Activated CD8-positive, alpha-beta memory T cell treated with anti-CD3 and anti-CD28 coated beads for 36 hours (primary cell): Measurements from ENCODE around the gene NELFCD. TPM values are rescaled to one million over a fixed set of nuclear protein-coding genes. Genes with fewer than 3 reads are reported as not detected.

Source experiments
- CTCF ChIA-PET: fragments of 350-600 bp; sonication (Branson Sonifier 250); formaldehyde crosslinking; loops from one replicate; lab custom pipeline; 2021; ENCODE audit warnings: antibody characterized with exemption; lab: Charles Lee
- POLR2A ChIA-PET: fragments of 350-600 bp; sonication (Branson Sonifier 250); formaldehyde crosslinking; loops from one replicate; lab custom pipeline; 2021; ENCODE audit warnings: antibody characterized with exemption; lab: Charles Lee
- total RNA-seq, 2 experiments: library from RNA; stranded (reverse); gene quantifications; one replicate each; pipeline ENCODE4 v1.2.3, GENCODE V29; 2021

NELFCD gene
- total RNA-seq, 2 experiments from 2014 or later: 94.5 to 103 TPM

GRCh38 chr20:59015812-59016711, 35.0 kb downstream of the NELFCD start:
- CTCF ChIA-PET: no interaction called here
- POLR2A ChIA-PET: no interaction called here

GRCh38 chr20:59016795-59017492, 35.9 kb downstream of the NELFCD start:
- ChIA-PET CTCF (no interaction called here), POLR2A (no interaction called here)

GRCh38 chr20:59017493-59018231, 36.6 kb downstream of the NELFCD start:
- ChIA-PET POLR2A (interaction anchor here (0.5 kb wide), 1 partner anchor 150 kb away, joined by 5 read pairs; no protein-coding TSS in a partner anchor), CTCF (no interaction called here)

DNA sequence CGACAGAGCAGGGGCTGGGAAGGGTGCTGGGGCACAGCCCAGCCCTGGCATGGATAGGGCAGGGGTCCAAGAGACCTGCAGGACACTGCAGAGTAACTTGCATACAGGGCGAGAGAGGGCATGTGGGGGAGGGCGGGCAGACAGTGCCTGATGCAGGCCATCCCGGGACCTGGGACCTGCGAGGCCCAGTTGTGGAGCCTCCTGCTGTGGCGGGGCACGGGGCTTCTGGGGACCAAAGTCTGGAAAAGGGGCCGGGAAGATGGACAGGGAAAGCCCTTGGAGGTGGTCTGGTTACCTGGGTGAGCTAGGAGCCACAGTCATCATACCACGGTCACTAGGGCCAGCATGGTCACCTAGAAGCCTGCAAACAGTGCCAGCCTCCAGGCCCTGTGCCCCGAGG, 37.8 kb downstream of the NELFCD start:
- ChIA-PET POLR2A (interaction anchor here (1.0 kb wide), 1 partner anchor 13 kb away, joined by 3 read pairs; the partner anchor contains the start of gene ATP5F1E), CTCF (no interaction called here)

- POLR2A ChIA-PET: interaction anchor here (1.0 kb wide), 1 partner anchor 12 kb away, joined by 3 read pairs; the partner anchor contains the start of gene ATP5F1E
- CTCF ChIA-PET: no interaction called here
These were observed 38.2 kb downstream of the NELFCD start, which contains the start of gene TUBB1 for GRCh38 chr20:59019217-59019616. TSS of gene TUBB1 (plus strand) at chr20:59019429. CDS start at chr20:59019523, 94 bp downstream.

DNA sequence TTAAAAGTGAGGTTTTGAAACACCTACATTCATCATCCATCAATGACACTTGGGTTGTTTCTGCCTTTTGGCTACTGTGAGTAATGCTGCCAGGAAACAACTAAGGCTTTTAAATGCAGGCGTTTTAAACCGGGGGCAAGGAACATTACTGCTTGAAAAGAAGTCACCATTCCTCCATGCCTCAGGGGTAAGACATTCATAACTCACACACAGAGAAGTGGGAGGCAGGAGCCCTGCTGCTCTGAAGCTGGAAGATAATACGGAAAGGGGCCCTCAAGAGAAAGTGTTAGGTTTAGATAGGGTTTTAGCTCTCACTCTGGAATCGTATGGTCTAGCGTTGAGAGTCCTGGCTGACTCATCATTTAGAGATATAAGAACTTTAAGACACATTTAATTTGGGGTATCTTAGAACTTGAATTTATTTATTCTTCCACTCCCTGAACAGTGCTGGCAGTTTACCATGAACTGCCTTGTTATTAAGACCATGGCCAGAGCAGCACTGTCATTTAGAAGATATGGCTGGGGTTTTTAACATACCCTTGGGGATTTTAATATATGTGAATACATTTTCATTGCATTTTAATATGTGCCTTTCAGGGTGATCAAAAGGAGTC, 40.0 kb downstream of the NELFCD start:
- POLR2A ChIA-PET: no interaction called here
- CTCF ChIA-PET: no interaction called here

DNA sequence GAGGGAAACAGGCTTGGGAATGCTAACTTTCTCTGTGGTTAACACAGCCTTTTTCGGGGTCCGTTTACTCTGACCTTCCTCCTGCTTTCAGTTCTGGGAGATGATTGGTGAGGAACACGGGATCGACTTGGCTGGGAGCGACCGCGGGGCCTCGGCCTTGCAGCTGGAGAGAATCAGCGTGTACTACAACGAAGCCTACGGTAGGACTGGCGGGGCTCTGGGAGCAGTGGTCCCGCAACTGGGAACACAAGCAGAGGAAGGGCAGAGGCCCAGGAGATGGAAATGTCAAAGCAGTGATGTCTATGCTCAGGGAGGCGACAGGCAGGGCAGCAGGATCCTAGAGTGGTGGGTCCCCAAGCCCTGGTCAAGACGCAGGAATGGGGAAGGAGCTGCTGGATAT, 41.7 kb downstream of the NELFCD start:
- CTCF ChIA-PET: interaction anchor here (0.7 kb wide), 1 partner anchor 437 kb away, joined by 3 read pairs; no protein-coding TSS in a partner anchor
- POLR2A ChIA-PET: no interaction called here

- ChIA-PET POLR2A (no interaction called here), CTCF (no interaction called here)
These were observed 42.6 kb downstream of the NELFCD start for GRCh38 chr20:59023616-59024015.

GRCh38 chr20:59024111-59024530, 43.1 kb downstream of the NELFCD start:
- POLR2A ChIA-PET: no interaction called here
- CTCF ChIA-PET: no interaction called here

GRCh38 chr20:59025086-59025485, 44.0 kb downstream of the NELFCD start:
- ChIA-PET POLR2A (no interaction called here), CTCF (no interaction called here)

DNA sequence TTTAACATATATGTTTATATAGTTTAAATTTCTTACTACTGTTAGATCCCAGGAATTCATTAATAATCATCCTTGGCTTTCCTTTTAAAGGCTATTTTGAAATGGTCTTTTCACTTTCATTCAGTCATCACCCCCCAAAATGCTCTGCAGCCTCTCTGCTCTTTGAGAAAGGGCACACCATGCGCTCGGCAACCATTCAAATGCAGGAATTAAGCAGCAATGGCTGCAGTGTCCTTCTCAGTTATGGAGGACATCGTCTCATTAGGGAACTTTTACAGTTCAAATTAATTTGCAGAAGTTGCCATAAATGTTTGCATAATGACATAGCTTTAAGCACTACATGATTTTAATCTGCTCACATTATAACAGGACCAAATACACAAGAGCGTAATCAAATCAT, 44.5 kb downstream of the NELFCD start:
- ChIA-PET POLR2A (no interaction called here), CTCF (no interaction called here)

GRCh38 chr20:59026904-59027740, 46.1 kb downstream of the NELFCD start:
- CTCF ChIA-PET: interaction anchor here (1.0 kb wide), 1 partner anchor 45 kb away, joined by 3 read pairs; no protein-coding TSS in a partner anchor

DNA sequence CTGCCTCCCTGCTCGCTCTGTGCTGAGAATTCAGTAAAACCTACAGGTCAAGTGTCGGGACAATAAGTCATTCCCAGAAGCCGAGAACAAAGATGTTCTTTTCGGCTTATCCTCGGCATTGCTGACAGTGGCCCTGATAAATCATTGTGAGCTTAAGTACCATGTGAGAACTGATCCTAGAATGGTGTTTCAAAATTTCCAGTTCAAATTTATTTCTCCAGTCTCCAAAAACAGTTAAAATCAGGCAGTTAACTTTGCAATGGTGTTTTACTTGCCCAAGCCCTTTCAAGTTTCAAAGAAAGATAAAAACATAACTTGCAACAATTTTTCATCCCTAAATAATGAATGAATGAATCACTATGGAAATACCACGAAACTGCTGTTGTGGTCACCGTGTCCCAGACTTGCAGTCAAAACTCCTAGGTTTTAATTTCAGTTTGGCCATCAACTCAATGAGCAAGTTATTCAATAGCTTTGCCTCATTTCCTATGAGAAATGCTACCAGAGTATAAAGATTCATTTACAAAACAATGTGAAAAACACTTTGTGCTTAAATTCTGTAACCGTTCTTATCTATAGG, 46.8 kb downstream of the NELFCD start:
- ChIA-PET POLR2A (no interaction called here), CTCF (no interaction called here)

More at GRCh38 chr20:59026904-59027740, 46.1 kb downstream of the NELFCD start:
- POLR2A ChIA-PET: no interaction called here

DNA sequence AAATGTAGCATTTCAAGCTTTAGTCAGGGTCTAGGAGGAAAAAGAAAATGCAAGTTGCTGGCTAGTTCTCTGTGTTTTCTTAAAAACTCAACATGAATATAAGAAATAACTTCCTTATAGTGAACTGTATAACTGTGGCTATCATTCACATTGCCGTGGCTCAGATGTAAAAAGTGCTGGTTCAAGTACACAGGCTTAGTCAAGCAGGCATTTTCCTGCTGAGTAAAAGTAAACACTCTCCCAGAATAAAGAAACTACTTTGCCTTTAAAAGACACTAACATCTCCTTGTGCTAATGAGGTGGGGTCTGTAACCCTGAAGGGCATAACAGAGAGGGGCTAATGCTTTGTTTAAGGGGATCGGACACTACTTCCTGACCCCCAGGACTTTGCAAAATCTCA, 47.8 kb downstream of the NELFCD start:
- ChIA-PET CTCF (no interaction called here), POLR2A (interaction anchor here (0.6 kb wide), 1 partner anchor 158 kb away, joined by 7 read pairs; no protein-coding TSS in a partner anchor)

DNA sequence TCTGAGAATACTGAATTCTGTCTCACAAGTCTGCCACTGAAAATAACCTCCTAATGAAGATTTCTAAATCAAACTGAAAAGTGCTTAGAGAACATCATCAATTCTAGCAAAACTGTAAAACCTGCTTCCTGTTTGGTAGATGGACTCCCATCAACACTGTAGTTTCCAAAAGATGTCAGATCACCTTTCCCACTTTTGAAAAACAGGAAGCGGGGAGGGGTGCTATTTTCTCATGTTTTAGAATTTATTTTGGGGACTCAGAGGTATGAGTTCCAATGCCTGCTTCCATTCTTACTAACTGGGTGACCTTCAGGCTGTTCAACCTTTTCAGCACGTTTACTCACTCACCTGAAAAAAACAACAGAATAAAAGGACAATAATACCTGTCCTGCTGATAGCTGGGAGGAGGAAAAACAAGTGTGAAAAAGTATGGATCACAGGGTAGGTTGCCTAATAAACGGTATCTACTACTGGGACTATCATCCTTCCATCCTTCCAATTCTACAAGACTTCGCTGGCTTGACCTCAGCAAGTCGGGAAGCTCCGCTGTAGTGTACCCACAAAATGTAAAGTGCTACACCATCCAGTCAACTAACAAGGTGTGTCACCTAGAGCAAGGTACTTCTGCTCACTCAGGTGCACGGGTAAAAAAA, 50.0 kb downstream of the NELFCD start:
- ChIA-PET POLR2A (interaction anchor here (0.8 to 2.2 kb wide), 9 partner anchors 12 to 379 kb away, joined by 3 to 28 read pairs (median 6); partner anchors contain the start of genes PRELID3B, STX16 and TUBB1), CTCF (interaction anchor here (1.5 to 1.9 kb wide), 2 partner anchors 10 to 17 kb away, joined by 3 to 7 read pairs; no protein-coding TSS in a partner anchor)

DNA sequence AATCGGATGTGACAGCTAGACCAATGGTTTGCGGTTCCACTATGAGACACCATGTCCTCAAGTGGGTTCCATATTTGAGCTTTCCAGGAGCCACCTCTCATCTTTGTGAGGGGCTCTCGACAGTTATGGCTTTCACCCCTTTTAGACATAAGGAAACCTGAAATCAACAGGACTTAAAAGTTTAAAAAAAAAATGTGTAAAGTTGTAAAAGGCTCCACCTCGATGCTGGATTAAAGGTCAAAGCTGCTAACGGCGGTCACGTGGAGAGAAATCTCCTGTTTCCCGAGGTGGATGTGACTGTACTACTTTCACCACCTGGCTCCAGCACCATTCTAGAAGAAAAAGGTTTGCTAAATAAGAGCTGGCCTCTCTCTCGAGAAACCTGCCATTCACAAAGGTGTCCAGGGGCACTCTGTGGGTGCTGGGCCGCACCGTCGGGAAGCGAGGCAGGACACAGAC, 50.5 kb downstream of the NELFCD start:
- CTCF ChIA-PET: interaction anchor here (1.2 to 1.9 kb wide), 4 partner anchors 9 to 182 kb away, joined by 3 to 7 read pairs (median 4); no protein-coding TSS in a partner anchor
- POLR2A ChIA-PET: interaction anchor here (0.5 to 2.2 kb wide), 12 partner anchors 11 to 380 kb away, joined by 3 to 28 read pairs (median 4); partner anchors contain the start of genes PRELID3B, STX16 and TUBB1
